Measurements from ENCODE around the gene CRIM1. TPM values are rescaled to one million over a fixed set of nuclear protein-coding genes. Genes with fewer than 3 reads are reported as not detected.

The CRIM1 gene
- total and polyA plus RNA-seq, 2 of the 8 experiments (the other 6 are each of a cell fraction or from before 2014, with no cell fraction given), result 9.4 to 28.4 TPM

DNA sequence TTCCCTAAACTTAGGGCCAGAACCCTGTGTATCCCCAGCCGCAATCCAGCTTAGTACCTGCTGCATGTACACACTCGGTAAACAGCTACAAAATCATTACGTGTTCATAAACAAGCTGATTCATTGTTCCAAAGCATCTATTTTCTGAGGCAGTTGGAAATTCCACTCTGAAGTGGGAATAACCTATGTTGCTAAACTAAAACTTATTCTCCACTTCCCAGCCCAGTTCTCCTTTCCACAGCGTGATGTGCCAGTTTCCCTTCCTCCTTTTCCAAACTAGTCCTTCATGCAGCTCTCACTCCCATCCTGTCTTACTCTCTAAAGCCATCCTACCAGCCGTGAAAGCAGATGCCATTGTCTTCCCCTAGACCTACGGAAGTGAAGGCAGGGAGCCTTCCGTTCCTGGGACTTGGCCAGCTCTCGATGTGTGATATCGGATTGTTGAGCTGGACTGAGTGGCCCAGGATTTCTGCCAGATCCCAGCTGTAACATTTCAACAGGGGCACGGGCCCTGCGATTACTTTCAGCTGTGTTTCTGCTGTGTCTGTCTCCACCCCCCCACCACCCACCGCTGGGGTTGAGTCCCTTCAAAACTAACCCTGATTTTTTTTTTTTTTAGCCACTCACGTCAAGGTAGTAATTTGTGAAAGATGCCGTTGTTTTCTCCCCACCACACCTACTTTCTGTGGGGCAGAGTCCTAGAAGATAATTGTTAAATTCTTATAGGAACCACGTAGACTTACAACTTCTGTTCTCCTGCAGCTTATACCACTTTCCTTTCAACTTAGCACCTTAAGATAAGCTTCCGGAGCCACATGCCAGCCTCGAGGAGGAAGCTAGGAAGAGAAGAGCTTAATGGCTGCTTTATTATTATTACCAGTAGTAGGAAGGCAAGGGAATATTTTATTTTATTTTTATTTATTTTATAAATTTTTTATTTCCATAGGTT is 100.9 kb downstream of the CRIM1 start:
- Histone ChIP-seq H3K14ac (ENCODE audit: insufficient read length) (no peak overlapping the region), H3K79me1 (ENCODE audit: low read depth, low read length) (no peaks in the 10 kb centered on the region), H2BK5ac (ENCODE audit: low read depth, low read length) (0 out of 2 replicates have a peak overlapping the region, but pooled peaks have one; percentile 69), H3K4ac (replicated peaks; ENCODE audit: insufficient read length, low read depth, low read length) (no peak overlapping the region), H3K9me3 (ENCODE audit: insufficient read depth in 2 of 2, low read depth in 1 of 2, low read length in 1 of 2) (no peaks in the 10 kb centered on the region), H3K79me2 (ENCODE audit: control insufficient read depth in 1 of 2, insufficient read depth in 2 of 2, low read length in 2 of 2) (no peaks in the 10 kb centered on the region; a peak in 2 of 4 replicates), H3K27me3 (replicated peaks in 1 of 4; ENCODE audit: control insufficient read depth in 3 of 4, extremely low read depth in 1 of 4, insufficient read depth in 3 of 4, low read length in 3 of 4) (no peaks in the 10 kb centered on the region), H2AK5ac (ENCODE audit: low read depth, low read length) (0 out of 2 replicates have a peak overlapping the region, but pooled peaks have one; percentile 59), H3K27ac (ENCODE audit: low read depth, low read length) (no peak overlapping the region), H2AFZ (ENCODE audit: low read length) (no peak overlapping the region), H4K8ac (ENCODE audit: extremely low read depth, insufficient read depth, low read length) (no peak overlapping the region), H3K56ac (replicated peaks; ENCODE audit: insufficient read length, low read depth, low read length) (no peak overlapping the region), H2BK120ac (replicated peaks; ENCODE audit: low read depth, low read length) (no peak overlapping the region), H3K23me2 (ENCODE audit: low read depth, low read length) (0 out of 2 replicates have a peak, but pooled peaks cover 3% of the 10 kb centered on the region), H3K4me1 (replicated peaks in 1 of 4; ENCODE audit: control insufficient read depth in 3 of 4, insufficient read depth in 4 of 4, low read length in 3 of 4) (peaks cover 7 to 32% (median 32%) of the 10 kb centered on the region in 4 experiments), H4K20me1 (replicated peaks in 1 of 2; ENCODE audit: control insufficient read depth in 1 of 2, insufficient read depth in 2 of 2, low read length in 2 of 2) (peaks cover 0 to 3% of the 10 kb centered on the region in 2 experiments), H4K5ac (ENCODE audit: insufficient read length, low read depth, low read length) (no peak overlapping the region), H2BK12ac (ENCODE audit: low read depth, low read length) (0 out of 2 replicates have a peak overlapping the region, but pooled peaks have one; percentile 10), H2BK15ac (ENCODE audit: low read length) (no peak overlapping the region), H3K9ac (replicated peaks in 1 of 4; ENCODE audit: extremely low read depth in 1 of 4, low read depth in 3 of 4, low read length in 3 of 4) (no peak overlapping the region), H3K4me2 (ENCODE audit: insufficient read depth in 1 of 2, low read depth in 2 of 2, low read length in 2 of 2) (no peak overlapping the region), H3K18ac (ENCODE audit: extremely low read depth, low read length) (no peak overlapping the region), H3K23ac (ENCODE audit: insufficient read length) (no peak overlapping the region), H3K4me3 (ENCODE audit: extremely low read depth in 1 of 4, insufficient read depth in 2 of 4, low read depth in 3 of 4, low read length in 4 of 4) (no peak overlapping the region; a peak in 1 of 8 replicates), H2BK20ac (ENCODE audit: low read length) (peak overlapping the region; percentile 64; the same call in 1 of the 2 replicates), H3K36me3 (ENCODE audit: control insufficient read depth in 2 of 4, insufficient read depth in 4 of 4, low read length in 3 of 4) (peaks cover 0 to 2% (median 1%) of the 10 kb centered on the region in 4 experiments; a peak in 3 of 8 replicates), H4K91ac (replicated peaks; ENCODE audit: insufficient read length, low read length) (no peak overlapping the region)
- no peak for FAIRE-seq
- CTCF ChIA-PET (ENCODE audit: partially characterized antibody), result interaction anchor here (0.6 to 7.2 kb wide), 11 partner anchors 16 to 561 kb away, joined by 3 to 99 read pairs (median 3); partner anchors contain the start of gene CRIM1
- POLR2A ChIA-PET (ENCODE audit: partially characterized antibody), result interaction anchor here (0.7 to 0.9 kb wide), 2 partner anchors 21 to 45 kb away, joined by 3 to 4 read pairs; no protein-coding TSS in a partner anchor
- no peak for DNase-seq (ENCODE audit: low read depth in 1 of 2, low spot score in 2 of 2)
- 86% methylated on average over 17 of the region's 17 CpGs; no CpG with 5 or more reads in 1 of the 2 experiments for WGBS, 2 experiments (ENCODE audit: extremely low coverage in 1 of 2, insufficient coverage in 1 of 2, insufficient read length in 1 of 2, insufficient replicate concordance in 2 of 2, low coverage in 1 of 2, low lambda C conversion rate in 2 of 2, missing lambda C conversion rate in 1 of 2)
- no peak for TF ChIP-seq RAD21 (IDR thresholded peaks at IDR 0.05 in 1 of 2, conservative IDR thresholded peaks at IDR 0.05 in 1 of 2; ENCODE audit: low read depth in 2 of 2, low read length in 2 of 2)
